ENCODE measurements around the gene LRRC31.

- no peak for TF ChIP-seq CTCF (IDR thresholded peaks at IDR 0.05; ENCODE audit: low read depth, low read length, missing input control)
- no peak for TF ChIP-seq ZBTB33 (IDR thresholded peaks at IDR 0.05)
- no peak for TF ChIP-seq SP1 (IDR thresholded peaks at IDR 0.05)
- no peak for TF ChIP-seq YY1 (IDR thresholded peaks at IDR 0.05)
- no peak for TF ChIP-seq TAF1 (conservative IDR thresholded peaks at IDR 0.05)
- no peak for TF ChIP-seq REST (IDR thresholded peaks at IDR 0.05)
- TF ChIP-seq HNF4G (IDR thresholded peaks at IDR 0.05) = no peak
- TF ChIP-seq JUND (IDR thresholded peaks at IDR 0.05) = no peak
- TF ChIP-seq GABPA (IDR thresholded peaks at IDR 0.05 in 1 of 2, conservative IDR thresholded peaks at IDR 0.05 in 1 of 2) = no peak
- TF ChIP-seq FOXA1 (IDR thresholded peaks at IDR 0.05) = no peak
Observed at GRCh38 chr3:169865176-169865767, 4.5 kb downstream of the LRRC31 start.
